Measurements from ENCODE around the gene COPG1. TPM values are rescaled to one million over a fixed set of nuclear protein-coding genes. Genes with fewer than 3 reads are reported as not detected.
"Not testable (repeated sequence)": the region's sequence is repeated elsewhere in the genome, so short reads cannot be mapped to it uniquely, and the experiment has no call there.

Gene COPG1
- total RNA-seq, 1 experiment from 2014 or later: 132 TPM

GRCh38 chr3:129218742-129219141 lies 30.7 kb upstream of the COPG1 start:
- Mint-ChIP-seq H3K27ac (no peak overlapping the region), H3K27me3 (ENCODE audit: low read depth) (no peaks in the 10 kb centered on the region), H3K4me3 (no peak overlapping the region), H3K9me3 (no peaks in the 10 kb centered on the region), H3K36me3 (no peaks in the 10 kb centered on the region), H3K4me1 (no peaks in the 10 kb centered on the region)
- ChIA-PET CTCF (interaction anchor here (1.1 kb wide), 1 partner anchor 27 kb away, joined by 4 read pairs; no protein-coding TSS in a partner anchor), POLR2A (no interaction called here)
- ATAC-seq (no peak), DNase-seq (ENCODE audit: low spot score) (no peak)
- TF ChIP-seq ZNF219 (CRISPR knock-in tag; IDR thresholded peaks at IDR 0.05; ENCODE audit: borderline replicate concordance) (no peak), CDX4 (CRISPR knock-in tag; IDR thresholded peaks at IDR 0.05; ENCODE audit: borderline replicate concordance) (no peak), ZNF396 (CRISPR knock-in tag; IDR thresholded peaks at IDR 0.05; ENCODE audit: borderline replicate concordance) (no peak), ATF2 (CRISPR knock-in tag; IDR thresholded peaks at IDR 0.05; ENCODE audit: borderline replicate concordance, low read depth) (no peak), PRDM15 (CRISPR knock-in tag; IDR thresholded peaks at IDR 0.05) (no peak), ZNF317 (CRISPR knock-in tag; IDR thresholded peaks at IDR 0.05; ENCODE audit: borderline replicate concordance, low read depth) (no peak)

- H3K27ac Mint-ChIP-seq; ATAC-seq; H3K4me3 Mint-ChIP-seq; DNase-seq (ENCODE audit: low spot score); H3K36me3 Mint-ChIP-seq; H3K27me3 Mint-ChIP-seq (ENCODE audit: low read depth); H3K9me3 Mint-ChIP-seq: not testable (repeated sequence)
- peaks cover 19% of the 10 kb centered on the region for H3K4me1 Mint-ChIP-seq
- ChIA-PET CTCF (interaction anchor here (1.1 to 1.5 kb wide), 4 partner anchors 9 to 104 kb away, joined by 3 to 10 read pairs (median 4); no protein-coding TSS in a partner anchor), POLR2A (interaction anchor here (0.6 kb wide), 1 partner anchor 15 kb away, joined by 3 read pairs; no protein-coding TSS in a partner anchor)
Measured at GRCh38 chr3:129224387-129224786, 25.0 kb upstream of the COPG1 start.

GRCh38 chr3:129224984-129225393 lies 24.4 kb upstream of the COPG1 start:
- DNase-seq (ENCODE audit: low spot score) (no peak), ATAC-seq (no peak)
- CTCF ChIA-PET: interaction anchor here (1.1 to 1.5 kb wide), 4 partner anchors 10 to 104 kb away, joined by 3 to 10 read pairs (median 4); no protein-coding TSS in a partner anchor

More at GRCh38 chr3:129224984-129225393, 24.4 kb upstream of the COPG1 start:
- Mint-ChIP-seq H3K4me1 (peaks cover 24% of the 10 kb centered on the region), H3K36me3 (no peaks in the 10 kb centered on the region), H3K9me3 (no peaks in the 10 kb centered on the region), H3K4me3 (no peak overlapping the region), H3K27me3 (ENCODE audit: low read depth) (no peaks in the 10 kb centered on the region; the same call in 1 of the 2 replicates), H3K27ac (no peak overlapping the region)
- POLR2A ChIA-PET: interaction anchor here (0.6 kb wide), 1 partner anchor 15 kb away, joined by 3 read pairs; no protein-coding TSS in a partner anchor
- no peak for TF ChIP-seq ZNF317 (CRISPR knock-in tag; IDR thresholded peaks at IDR 0.05; ENCODE audit: borderline replicate concordance, low read depth)
- no peak for TF ChIP-seq ZNF532 (CRISPR knock-in tag; IDR thresholded peaks at IDR 0.05; ENCODE audit: borderline replicate concordance)
- TF ChIP-seq ELF4 (CRISPR knock-in tag; IDR thresholded peaks at IDR 0.05; ENCODE audit: low read depth): no peak
- peak; percentile 25; the same call in 1 of the 2 replicates for TF ChIP-seq GABPB1 (CRISPR knock-in tag; IDR thresholded peaks at IDR 0.05)
- TF ChIP-seq ZNF219 (CRISPR knock-in tag; IDR thresholded peaks at IDR 0.05; ENCODE audit: borderline replicate concordance): no peak
- TF ChIP-seq ZNF423 (CRISPR knock-in tag; IDR thresholded peaks at IDR 0.05): no peak
